Activated T-cell treated with anti-CD3 and anti-CD28 coated beads for 4 hours (primary cell): Measurements from ENCODE around the gene CDCA3.
"Not testable (repeated sequence)": the region's sequence is repeated elsewhere in the genome, so short reads cannot be mapped to it uniquely, and the experiment has no call there.

Source experiments
- DNase-seq: peaks from one replicate; pipeline ENCODE4 v3.0.0-alpha.2; 2020

CDCA3 gene

GRCh38 chr12:6851153-6851920, at the start of gene CDCA3:
Gene CDCA3 (minus strand): TSS chr12:6851286. CDS start chr12:6850952, 334 bp downstream.
- peak; percentile 89 for DNase-seq

DNA sequence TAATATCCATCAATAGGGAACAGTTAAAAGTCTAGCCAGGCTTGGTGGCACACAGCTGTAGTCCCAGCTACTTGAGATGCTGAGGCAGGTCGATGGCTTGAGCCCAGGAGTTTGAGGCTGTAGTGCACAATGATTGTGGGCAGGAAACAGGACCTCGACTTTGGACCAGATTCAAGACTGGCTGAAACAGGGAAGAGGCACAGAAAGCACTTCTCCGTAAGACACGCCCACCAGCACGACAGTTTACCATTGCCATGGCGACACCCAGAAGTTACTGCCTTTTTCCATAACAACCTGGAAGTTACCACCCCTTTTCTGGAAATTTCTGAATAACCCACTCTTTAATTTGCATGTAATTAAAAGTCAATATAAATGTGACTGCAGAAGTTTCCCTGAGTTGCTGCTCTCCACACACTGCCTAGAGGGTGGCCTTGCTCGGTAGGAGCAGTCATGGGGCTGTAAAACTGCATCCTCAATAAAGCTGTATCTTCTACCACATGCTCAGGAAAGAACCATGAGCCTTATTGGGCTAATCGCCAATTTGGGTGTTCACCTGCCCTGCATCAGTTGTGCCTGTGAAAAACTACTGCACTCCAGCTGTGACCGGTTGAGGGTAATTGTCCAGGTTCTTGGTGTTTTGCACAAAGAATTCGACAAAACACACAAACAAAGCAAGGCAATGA, 48.9 kb upstream of the CDCA3 start:
- DNase-seq, result no peak

DNA sequence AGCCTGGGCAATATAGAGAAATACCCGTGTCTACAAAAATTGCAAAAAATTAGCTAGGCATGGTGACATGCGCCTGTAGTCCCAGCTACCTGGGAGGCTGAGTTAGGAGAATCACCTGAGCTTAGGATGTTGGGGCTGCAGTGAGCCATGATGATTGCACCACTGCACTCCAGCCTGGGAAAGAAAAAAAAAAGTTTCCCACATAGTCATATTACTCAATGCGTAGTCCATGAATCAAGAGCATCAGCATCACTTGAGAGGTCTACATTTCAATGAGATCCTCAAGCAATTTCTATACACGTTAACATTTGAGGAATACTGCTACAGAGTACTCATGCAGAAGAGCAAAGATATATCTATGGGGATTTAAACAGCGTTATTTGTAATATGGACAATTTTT, 48.3 kb upstream of the CDCA3 start:
- DNase-seq, result no peak

GRCh38 chr12:6896846-6897435, 45.9 kb upstream of the CDCA3 start:
- no peak for DNase-seq

DNA sequence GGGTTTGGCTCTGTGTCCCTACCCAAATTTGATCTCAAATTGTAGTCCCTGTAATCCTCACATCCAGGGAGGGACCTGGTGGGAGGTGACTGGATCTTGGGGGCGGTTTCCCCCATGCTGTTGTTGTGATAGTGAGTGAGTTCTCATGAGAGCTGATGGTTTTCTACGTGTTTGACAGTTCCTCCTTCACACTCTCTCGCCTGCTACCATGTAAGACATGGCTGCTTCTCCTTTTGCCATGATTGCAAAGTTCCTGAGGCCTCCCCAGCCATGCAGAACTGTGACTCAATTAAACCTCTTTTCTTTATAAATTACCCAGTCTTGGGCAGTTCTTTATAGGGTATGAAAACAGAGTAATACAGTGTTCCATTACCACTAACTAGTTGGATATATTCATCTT, 43.2 kb upstream of the CDCA3 start:
- no peak for DNase-seq

- not testable (repeated sequence) for DNase-seq
Measured at GRCh38 chr12:6892683-6893082, 41.6 kb upstream of the CDCA3 start.

GRCh38 chr12:6891646-6892001, 40.5 kb upstream of the CDCA3 start:
- no peak for DNase-seq

GRCh38 chr12:6890789-6891645, 39.9 kb upstream of the CDCA3 start:
- peak; percentile 97 for DNase-seq

DNA sequence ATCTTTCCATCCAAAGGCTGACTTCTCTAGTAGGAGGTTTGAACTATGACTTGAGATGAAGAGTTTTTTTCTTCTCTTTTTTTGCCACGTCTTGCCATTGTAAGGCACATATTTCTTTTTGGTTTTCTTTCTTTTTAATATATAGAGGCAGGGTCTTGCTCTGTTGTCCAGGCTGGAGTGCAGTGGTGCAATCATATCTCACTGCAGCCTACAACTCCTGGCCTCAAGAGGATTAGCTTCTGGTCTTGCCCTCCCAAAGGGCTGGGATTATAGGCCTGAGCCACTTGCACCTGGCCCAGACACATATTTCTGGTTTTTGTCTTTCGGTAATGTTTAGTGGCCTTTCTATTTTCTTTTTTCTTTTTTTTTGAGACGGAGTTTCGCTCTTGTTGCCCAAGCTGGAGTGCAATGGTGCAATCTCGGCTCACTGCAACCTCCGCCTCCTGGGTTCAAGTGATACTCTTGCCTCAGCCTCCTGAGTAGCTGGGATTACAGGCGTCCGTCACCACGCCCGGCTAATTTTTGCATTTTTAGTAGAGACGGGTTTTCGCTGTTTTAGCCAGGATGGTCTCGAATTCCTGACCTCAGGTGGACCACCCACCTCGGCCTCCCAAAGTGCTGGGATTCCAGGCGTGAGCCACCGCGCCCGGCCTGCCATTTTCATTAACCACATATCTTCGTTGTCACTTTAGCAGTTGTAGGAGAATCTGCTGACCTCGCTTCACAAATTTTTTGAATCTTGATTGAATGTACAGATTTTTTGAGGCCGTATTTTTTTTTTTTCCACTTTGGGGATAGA, 38.9 kb upstream of the CDCA3 start:
- not testable (repeated sequence) for DNase-seq

DNA sequence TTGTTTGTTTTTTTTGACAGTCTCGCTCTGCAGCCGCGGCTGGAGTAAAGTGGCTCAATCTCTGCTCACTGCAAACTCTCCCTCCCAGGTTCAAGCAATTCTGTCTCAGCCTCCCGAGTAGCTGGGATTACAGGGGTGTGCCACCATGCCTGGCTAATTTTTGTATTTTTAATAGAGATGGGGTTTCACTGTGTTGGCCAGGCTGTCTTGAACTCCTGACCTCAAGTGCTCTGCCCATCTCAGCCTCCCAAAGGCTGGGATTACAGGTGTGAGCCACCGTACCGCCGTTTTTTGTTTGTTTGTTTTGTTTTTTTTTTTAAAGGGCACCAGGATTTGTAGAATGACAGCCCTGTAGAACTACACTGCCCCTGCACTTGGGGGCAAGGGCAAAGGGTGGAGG, 37.7 kb upstream of the CDCA3 start:
- DNase-seq, result not testable (repeated sequence)

GRCh38 chr12:6888360-6888759, 37.3 kb upstream of the CDCA3 start:
- no peak for DNase-seq

DNA sequence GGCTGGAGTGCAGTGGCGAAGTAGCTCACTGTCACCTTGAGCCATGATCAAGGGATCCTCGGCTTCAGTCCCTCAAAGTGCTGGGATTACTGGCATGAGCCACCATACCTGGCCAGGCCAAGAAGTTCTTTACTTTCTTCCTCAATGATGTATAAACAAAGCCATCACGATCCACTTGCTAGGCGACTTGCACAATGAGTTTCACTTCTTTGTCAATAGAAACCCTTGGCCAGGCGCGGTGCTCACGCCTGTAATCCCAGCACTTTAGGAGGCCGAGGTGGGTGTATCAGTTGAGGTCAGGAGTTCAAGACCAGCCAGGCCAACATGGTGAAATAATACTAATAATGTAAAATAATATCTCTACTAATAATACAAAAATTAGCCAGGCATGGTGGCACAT, 36.4 kb upstream of the CDCA3 start:
- DNase-seq, result no peak

GRCh38 chr12:6886206-6886999, 35.3 kb upstream of the CDCA3 start:
- DNase-seq, result not testable (repeated sequence)

DNA sequence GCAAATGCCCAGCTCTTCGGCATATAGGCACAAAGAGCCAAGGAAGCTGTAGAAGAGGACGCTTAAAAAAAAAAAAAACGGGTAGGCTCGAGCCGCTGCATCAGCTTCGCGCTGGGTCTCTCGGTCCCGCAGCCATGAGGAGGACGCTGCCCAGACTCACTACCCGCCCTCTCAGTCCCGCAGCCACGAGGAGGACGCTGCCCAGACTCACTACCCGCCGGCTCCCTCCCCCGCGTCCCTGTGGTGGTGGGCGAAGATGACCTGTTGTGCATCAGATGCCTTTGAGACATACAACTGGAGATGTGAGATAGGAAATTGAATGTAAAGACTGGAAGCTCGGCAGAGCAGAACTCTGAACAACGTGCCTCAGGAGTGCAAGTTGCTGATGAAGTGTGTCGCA, 33.5 kb upstream of the CDCA3 start:
- DNase-seq, result no peak

DNA sequence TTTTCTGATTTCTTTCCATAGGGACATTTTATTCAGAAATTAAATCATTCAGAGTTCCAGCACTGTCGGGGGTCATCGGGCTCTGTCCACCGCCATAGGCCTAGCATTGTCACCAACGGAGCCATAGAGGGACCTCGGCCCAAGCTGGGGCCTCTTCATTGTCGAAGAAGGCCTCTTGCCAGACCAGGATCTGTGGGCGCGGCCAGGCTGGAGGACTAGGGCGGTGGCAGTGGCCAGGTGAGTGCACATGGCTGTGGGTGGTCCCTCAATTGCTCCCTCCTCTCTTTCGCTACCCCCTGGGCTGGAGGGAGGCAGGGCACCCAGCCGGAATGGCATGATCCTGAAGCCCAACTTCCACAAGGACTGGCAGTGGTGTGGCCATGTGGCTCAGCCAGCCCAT, 32.6 kb upstream of the CDCA3 start:
- DNase-seq, result no peak

GRCh38 chr12:6883252-6883651, 32.2 kb upstream of the CDCA3 start:
- DNase-seq, result no peak

GRCh38 chr12:6879824-6880223, 28.7 kb upstream of the CDCA3 start:
- DNase-seq, result not testable (repeated sequence)

DNA sequence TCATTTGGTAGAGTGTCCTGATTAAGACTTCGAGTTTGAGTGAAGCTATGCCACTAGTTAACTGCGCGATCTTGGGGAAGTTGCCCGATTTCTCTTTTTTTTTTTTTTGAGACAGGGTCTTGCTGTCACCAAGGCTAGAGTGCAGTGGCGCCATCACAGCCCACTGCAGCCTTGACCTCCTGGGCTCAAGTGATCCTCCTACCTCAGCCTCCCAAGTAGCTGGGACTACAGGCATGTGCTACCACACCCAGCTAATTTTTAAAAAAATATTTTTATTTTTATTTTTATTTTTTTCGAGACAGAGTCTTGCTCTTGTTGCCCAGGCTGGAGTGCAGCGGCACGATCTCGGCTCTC, 22.9 kb upstream of the CDCA3 start:
- DNase-seq, result not testable (repeated sequence)

GRCh38 chr12:6873094-6874014, 22.3 kb upstream of the CDCA3 start, which contains the start of gene SPSB2:
Gene SPSB2 (minus strand): TSS chr12:6873303. CDS start chr12:6872901, 402 bp downstream.
- peak; percentile 99 for DNase-seq
